Tibial nerve (tissue), 4 donors: ENCODE results near the gene GALNT18. TPM values are rescaled to one million over a fixed set of nuclear protein-coding genes. Genes with fewer than 3 reads are reported as not detected.

Experiments
- DNase-seq, 2 donors: peaks; one replicate each; pipeline ENCODE4 v3.0.0-alpha.2; 2019; ENCODE audit warnings: low spot score in 2 of 2
- H3K27ac ChIP-seq, 4 donors: fragments of 200-600 bp; sonication (generic) in 3 of 4; one replicate each; pipeline ENCODE4 v1.5.1; 2017 to 2019; ENCODE audit warnings: mild to moderate bottlenecking in 1 of 4
- H3K27me3 ChIP-seq, 2 donors: fragments of 200-600 bp; sonication (generic) in 1 of 2; one replicate each; pipeline versions ENCODE4 v1.5.1 to v1.6.0; 2017 to 2019
- H3K36me3 ChIP-seq, 3 donors: fragments of 200-600 bp; sonication (generic); one replicate each; pipeline ENCODE4 v1.5.1; 2018 to 2019
- H3K4me1 ChIP-seq, 4 donors: fragments of 200-600 bp; sonication (generic) in 3 of 4; one replicate each; pipeline ENCODE4 v1.5.1; 2017 to 2019
- H3K4me3 ChIP-seq, 4 donors: fragments of 200-600 bp; sonication (generic) in 3 of 4; one replicate each; pipeline ENCODE4 v1.5.1; 2017 to 2019; ENCODE audit warnings: mild to moderate bottlenecking in 1 of 4, moderate library complexity in 1 of 4
- H3K9me3 ChIP-seq, 4 donors: fragments of 200-600 bp; sonication (generic) in 3 of 4; one replicate each; pipeline ENCODE4 v1.5.1; 2017 to 2019
- EP300 ChIP-seq, 2 donors: sonication (generic); formaldehyde crosslinking; IDR thresholded peaks; one replicate each; pipeline ENCODE4 v1.6.1; 2017; ENCODE audit warnings: antibody characterized with exemption in 2 of 2, mild to moderate bottlenecking in 1 of 2
- POLR2A ChIP-seq, 2 donors: fragments of 450-650 bp; IDR thresholded peaks; one replicate each; pipeline ENCODE4 v1.6.1; 2017; ENCODE audit warnings: antibody characterized with exemption in 2 of 2, mild to moderate bottlenecking in 2 of 2, moderate library complexity in 2 of 2
- WGBS, 2 donors: methylation state at CpG; one replicate each; pipeline ENCODE4 v1.1.5; 2018; 5-methylcytosine and 5-hydroxymethylcytosine counted together
- total RNA-seq, 4 donors: library from RNA; depleted of rRNA; stranded (reverse); fragments of >200 nt; gene quantifications; one replicate each; pipeline ENCODE4 v1.1.0, GENCODE V29; 2016
- TF ChIP-seq, protein P1 (sequence below), 5 experiments: fragments of 200-600 bp in 3 of 5; fragments of 450-650 bp in 2 of 5; sonication (generic) in 3 of 5; IDR thresholded peaks; one replicate each; pipeline ENCODE4 v1.5.1; 2016 to 2019; ENCODE audit warnings: antibody characterized with exemption in 5 of 5, mild to moderate bottlenecking in 3 of 5, moderate library complexity in 2 of 5

The GALNT18 gene
- total RNA-seq, 4 donors from 2014 or later: 11.3 to 32.4 (median 23.9) TPM

DNA sequence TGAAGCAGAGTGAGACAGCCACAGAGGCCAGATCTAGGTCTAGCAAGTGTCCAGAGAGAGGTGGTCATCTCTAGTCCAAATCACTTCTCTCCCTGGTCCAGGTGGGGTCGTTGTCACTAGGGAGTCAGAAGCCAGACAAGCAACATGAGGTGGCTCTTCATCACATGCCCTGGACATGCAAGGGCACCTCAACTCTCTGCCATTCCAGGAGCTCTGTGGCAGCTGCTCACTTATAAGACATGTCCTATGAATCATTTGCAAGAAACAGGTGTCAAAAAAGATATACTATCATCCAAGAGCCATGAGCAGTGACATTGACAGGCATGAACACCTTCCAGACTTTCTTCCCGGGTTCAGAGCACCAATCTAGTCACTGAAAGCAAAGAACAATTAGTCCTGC lies 130.8 kb downstream of the GALNT18 start:
- no peak for DNase-seq
- Histone ChIP-seq H3K4me1 (no peaks in the 10 kb centered on the region), H3K27me3 (no peaks in the 10 kb centered on the region), H3K4me3 (no peak overlapping the region), H3K27ac (no peak overlapping the region), H3K36me3 (no peaks in the 10 kb centered on the region), H3K9me3 (no peaks in the 10 kb centered on the region)
- TF ChIP-seq POLR2A (IDR thresholded peaks at IDR 0.05): no peak
- no peak for TF ChIP-seq EP300 (IDR thresholded peaks at IDR 0.05)
- TF ChIP-seq, protein P1, sequence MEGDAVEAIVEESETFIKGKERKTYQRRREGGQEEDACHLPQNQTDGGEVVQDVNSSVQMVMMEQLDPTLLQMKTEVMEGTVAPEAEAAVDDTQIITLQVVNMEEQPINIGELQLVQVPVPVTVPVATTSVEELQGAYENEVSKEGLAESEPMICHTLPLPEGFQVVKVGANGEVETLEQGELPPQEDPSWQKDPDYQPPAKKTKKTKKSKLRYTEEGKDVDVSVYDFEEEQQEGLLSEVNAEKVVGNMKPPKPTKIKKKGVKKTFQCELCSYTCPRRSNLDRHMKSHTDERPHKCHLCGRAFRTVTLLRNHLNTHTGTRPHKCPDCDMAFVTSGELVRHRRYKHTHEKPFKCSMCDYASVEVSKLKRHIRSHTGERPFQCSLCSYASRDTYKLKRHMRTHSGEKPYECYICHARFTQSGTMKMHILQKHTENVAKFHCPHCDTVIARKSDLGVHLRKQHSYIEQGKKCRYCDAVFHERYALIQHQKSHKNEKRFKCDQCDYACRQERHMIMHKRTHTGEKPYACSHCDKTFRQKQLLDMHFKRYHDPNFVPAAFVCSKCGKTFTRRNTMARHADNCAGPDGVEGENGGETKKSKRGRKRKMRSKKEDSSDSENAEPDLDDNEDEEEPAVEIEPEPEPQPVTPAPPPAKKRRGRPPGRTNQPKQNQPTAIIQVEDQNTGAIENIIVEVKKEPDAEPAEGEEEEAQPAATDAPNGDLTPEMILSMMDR (IDR thresholded peaks at IDR 0.05): no peak
- 75 to 100% methylated on average over 2 of the region's 2 CpGs for WGBS, 2 donors

DNA sequence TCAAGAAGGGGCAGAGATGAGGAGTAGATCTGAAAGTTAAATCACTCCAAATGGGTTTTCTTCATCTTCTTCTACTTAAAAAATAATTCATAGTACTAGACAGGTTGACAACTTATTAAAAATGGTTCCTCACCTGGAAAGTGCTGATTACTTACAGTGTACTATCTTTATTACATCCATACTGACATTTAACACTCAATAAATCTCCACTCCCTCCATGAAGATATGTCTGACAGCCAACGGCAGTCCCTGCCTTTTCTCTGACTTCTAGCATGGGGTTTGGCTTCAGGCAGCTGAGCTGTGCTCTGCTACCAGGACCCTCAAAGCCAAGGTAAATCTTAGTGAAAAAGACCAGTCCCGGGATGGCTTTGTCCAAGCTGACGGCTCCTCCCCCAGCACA lies 135.4 kb downstream of the GALNT18 start:
- H3K9me3 ChIP-seq: no peaks in the 10 kb centered on the region
- H3K4me3 ChIP-seq: no peak overlapping the region
- H3K36me3 ChIP-seq: no peaks in the 10 kb centered on the region
- no peaks in the 10 kb centered on the region for H3K4me1 ChIP-seq
- no peak for DNase-seq
- H3K27ac ChIP-seq: no peak overlapping the region
- 73 to 86% methylated on average over 3 of the region's 3 CpGs for WGBS, 2 donors
- H3K27me3 ChIP-seq: no peaks in the 10 kb centered on the region
- TF ChIP-seq POLR2A (IDR thresholded peaks at IDR 0.05): no peak
- TF ChIP-seq, protein P1 (IDR thresholded peaks at IDR 0.05): no peak
- no peak for TF ChIP-seq EP300 (IDR thresholded peaks at IDR 0.05)

- Histone ChIP-seq H3K4me3 (no peak overlapping the region), H3K9me3 (no peaks in the 10 kb centered on the region), H3K27me3 (no peaks in the 10 kb centered on the region), H3K27ac (no peak overlapping the region), H3K4me1 (no peaks in the 10 kb centered on the region), H3K36me3 (no peaks in the 10 kb centered on the region)
- DNase-seq: no peak
- TF ChIP-seq POLR2A (IDR thresholded peaks at IDR 0.05) (no peak), EP300 (IDR thresholded peaks at IDR 0.05) (no peak)
- TF ChIP-seq, protein P1 (IDR thresholded peaks at IDR 0.05): no peak
- 87 to 92% methylated on average over 3 of the region's 3 CpGs for WGBS, 2 donors
These were observed 135.8 kb downstream of the GALNT18 start for GRCh38 chr11:11486002-11486401.

DNA sequence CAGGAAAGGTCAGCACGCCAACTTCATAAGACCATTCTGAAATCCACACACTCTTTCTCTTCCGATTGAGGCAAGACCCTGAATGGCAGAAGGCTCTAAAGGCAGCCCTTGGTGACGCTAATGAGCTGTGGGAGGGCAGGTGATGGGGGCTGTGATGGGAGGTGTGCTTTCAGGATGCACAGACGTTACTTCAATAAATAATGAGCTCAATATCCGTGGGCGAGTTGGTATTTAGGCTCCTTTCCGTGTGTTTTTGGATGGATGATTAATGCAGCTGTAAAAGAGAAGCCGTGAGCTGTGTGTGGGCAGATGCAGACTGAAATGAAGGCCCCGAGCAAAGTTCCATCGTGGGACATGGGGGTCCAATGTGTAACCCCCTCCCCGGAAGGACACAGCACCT lies 138.2 kb downstream of the GALNT18 start:
- no peaks in the 10 kb centered on the region for H3K4me1 ChIP-seq
- H3K4me3 ChIP-seq: no peak overlapping the region
- no peaks in the 10 kb centered on the region for H3K9me3 ChIP-seq
- H3K36me3 ChIP-seq: no peaks in the 10 kb centered on the region
- TF ChIP-seq, protein P1 (IDR thresholded peaks at IDR 0.05): no peak
- no peak for TF ChIP-seq POLR2A (IDR thresholded peaks at IDR 0.05)
- TF ChIP-seq EP300 (IDR thresholded peaks at IDR 0.05): no peak
- no peak for DNase-seq
- H3K27ac ChIP-seq: no peak overlapping the region
- H3K27me3 ChIP-seq: no peaks in the 10 kb centered on the region
- 70 to 71% methylated on average over 11 of the region's 11 CpGs for WGBS, 2 donors

DNA sequence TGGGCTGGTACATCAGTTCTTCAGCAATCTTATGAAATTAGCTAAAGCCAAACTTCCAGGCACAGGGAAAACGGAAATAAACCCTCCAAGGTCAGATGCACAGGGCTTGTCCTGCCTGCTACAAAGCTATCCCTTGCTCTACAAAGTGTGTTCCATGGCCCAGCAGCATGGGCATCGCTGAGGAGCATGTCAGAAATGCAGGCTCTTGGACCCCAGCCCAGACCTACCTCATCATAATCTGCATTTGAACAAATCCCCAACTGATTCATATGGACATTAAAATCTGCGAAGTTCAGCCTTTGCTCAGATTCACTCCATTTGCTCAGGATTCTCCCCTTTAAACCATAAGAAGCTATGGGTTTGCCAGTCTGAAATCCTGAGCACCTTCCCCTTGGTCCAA lies 139.1 kb downstream of the GALNT18 start:
- H3K4me3 ChIP-seq: no peak overlapping the region
- H3K9me3 ChIP-seq: no peaks in the 10 kb centered on the region
- no peaks in the 10 kb centered on the region for H3K36me3 ChIP-seq
- peaks cover 0 to 7% (median 0%) of the 10 kb centered on the region in 4 donors for H3K4me1 ChIP-seq
- no peak for DNase-seq
- H3K27me3 ChIP-seq: no peaks in the 10 kb centered on the region
- WGBS, 2 donors: 37 to 45% methylated on average over 3 of the region's 3 CpGs
- no peak overlapping the region for H3K27ac ChIP-seq
- TF ChIP-seq EP300 (IDR thresholded peaks at IDR 0.05) (no peak), POLR2A (IDR thresholded peaks at IDR 0.05) (no peak)
- TF ChIP-seq, protein P1 (IDR thresholded peaks at IDR 0.05): no peak
